ENCODE measurements around the gene ANKRD24. TPM values are rescaled to one million over a fixed set of nuclear protein-coding genes. Genes with fewer than 3 reads are reported as not detected.

Gene ANKRD24
- total and polyA plus RNA-seq, 2 of the 13 experiments (the other 11 are each of a cell fraction or from before 2014, with no cell fraction given) = 0.13 to 0.24 TPM

GRCh38 chr19:4234142-4234861 lies 51.8 kb downstream of the ANKRD24 start (continued):
- no peak for TF ChIP-seq ZNF512B (CRISPR knock-in tag; IDR thresholded peaks at IDR 0.05; ENCODE audit: borderline replicate concordance)
- no peak for TF ChIP-seq MTERF4 (CRISPR knock-in tag; IDR thresholded peaks at IDR 0.05)
- TF ChIP-seq CAMTA2 (CRISPR knock-in tag; IDR thresholded peaks at IDR 0.05; ENCODE audit: borderline replicate concordance) = no peak
- no peak for TF ChIP-seq NAIF1 (CRISPR knock-in tag; IDR thresholded peaks at IDR 0.05; ENCODE audit: borderline replicate concordance)
- no peak for TF ChIP-seq FOXA3 (CRISPR knock-in tag; IDR thresholded peaks at IDR 0.05)
- peak; percentile 32; the same call in 1 of the 2 replicates for TF ChIP-seq GATAD2A (CRISPR knock-in tag; IDR thresholded peaks at IDR 0.05)
- TF ChIP-seq ZHX2 (IDR thresholded peaks at IDR 0.05; ENCODE audit: low read depth) = no peak
- no peak for TF ChIP-seq ZHX2 (CRISPR knock-in tag; IDR thresholded peaks at IDR 0.05; ENCODE audit: borderline replicate concordance)
- TF ChIP-seq RNF219 (CRISPR knock-in tag; IDR thresholded peaks at IDR 0.05) = no peak
- peak; percentile 77 for TF ChIP-seq SAP130 (CRISPR knock-in tag; IDR thresholded peaks at IDR 0.05; ENCODE audit: low read depth)
- no peak for TF ChIP-seq STAT6 (CRISPR knock-in tag; IDR thresholded peaks at IDR 0.05; ENCODE audit: borderline replicate concordance)
- TF ChIP-seq NR2F6 (IDR thresholded peaks at IDR 0.05) = peak; percentile 60
- TF ChIP-seq NR2F6 (CRISPR knock-in tag; IDR thresholded peaks at IDR 0.05) = peak; percentile 79
